AG09309 (cell line): ENCODE measurements around the gene SLC35B2.

Experiments used
- DNase-seq: peaks from one replicate; pipeline ENCODE4 v3.0.0-alpha.2; 2010; ENCODE audit warnings: low read depth
- H3K4me3 ChIP-seq: 2 replicates; pipeline ENCODE4 v1.5.1; 2011; ENCODE audit warnings: mild to moderate bottlenecking, low read depth, low read length, moderate library complexity; ENCODE audit not compliant: control insufficient read depth
- TF ChIP-seq, protein P1 (sequence below): IDR thresholded peaks from 2 replicates; pipeline ENCODE4 v1.5.1; 2011; ENCODE audit warnings: mild to moderate bottlenecking, low read depth, low read length, inconsistent platforms; ENCODE audit not compliant: insufficient read depth, control insufficient read depth; ENCODE audit errors: missing control alignments

Gene SLC35B2

DNA sequence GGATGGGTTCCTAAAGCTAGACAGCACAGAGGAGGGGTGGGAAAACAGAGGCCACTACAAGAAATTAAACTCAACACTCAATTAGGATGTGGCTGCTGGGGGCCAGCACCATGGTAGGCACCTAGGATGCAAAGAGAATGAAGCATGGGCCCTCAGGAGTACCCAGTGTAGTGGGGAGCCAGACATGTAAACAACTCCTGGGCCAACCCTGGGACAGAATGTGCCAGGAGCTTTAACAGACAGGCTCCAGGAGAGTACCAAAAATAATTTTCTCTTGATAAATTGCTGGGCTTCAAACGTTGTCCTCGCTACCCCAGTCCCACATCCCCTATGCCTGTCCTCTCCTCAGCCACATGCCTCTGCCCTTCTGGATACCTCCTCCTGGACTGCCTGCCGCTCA lies 14.6 kb upstream of the SLC35B2 start:
- no peak for DNase-seq
- TF ChIP-seq, protein P1, sequence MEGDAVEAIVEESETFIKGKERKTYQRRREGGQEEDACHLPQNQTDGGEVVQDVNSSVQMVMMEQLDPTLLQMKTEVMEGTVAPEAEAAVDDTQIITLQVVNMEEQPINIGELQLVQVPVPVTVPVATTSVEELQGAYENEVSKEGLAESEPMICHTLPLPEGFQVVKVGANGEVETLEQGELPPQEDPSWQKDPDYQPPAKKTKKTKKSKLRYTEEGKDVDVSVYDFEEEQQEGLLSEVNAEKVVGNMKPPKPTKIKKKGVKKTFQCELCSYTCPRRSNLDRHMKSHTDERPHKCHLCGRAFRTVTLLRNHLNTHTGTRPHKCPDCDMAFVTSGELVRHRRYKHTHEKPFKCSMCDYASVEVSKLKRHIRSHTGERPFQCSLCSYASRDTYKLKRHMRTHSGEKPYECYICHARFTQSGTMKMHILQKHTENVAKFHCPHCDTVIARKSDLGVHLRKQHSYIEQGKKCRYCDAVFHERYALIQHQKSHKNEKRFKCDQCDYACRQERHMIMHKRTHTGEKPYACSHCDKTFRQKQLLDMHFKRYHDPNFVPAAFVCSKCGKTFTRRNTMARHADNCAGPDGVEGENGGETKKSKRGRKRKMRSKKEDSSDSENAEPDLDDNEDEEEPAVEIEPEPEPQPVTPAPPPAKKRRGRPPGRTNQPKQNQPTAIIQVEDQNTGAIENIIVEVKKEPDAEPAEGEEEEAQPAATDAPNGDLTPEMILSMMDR = no peak
- H3K4me3 ChIP-seq = no peak overlapping the region

DNA sequence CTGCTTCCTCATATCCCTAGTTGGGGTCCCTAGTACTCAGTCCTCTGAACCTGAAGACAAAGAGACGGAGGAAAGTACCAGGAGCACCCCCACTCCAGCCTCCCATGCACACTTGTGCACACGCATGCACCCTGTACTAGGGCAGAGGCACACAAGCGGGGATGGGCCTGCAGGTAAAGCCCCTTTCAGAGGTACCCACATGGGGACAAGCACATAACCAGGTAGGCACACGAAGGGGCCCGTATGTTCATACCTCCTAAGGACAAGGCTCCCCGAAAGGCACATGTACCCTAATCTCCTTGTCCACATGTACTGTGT lies 14.0 kb upstream of the SLC35B2 start:
- TF ChIP-seq, protein P1 = no peak
- no peak for DNase-seq
- no peak overlapping the region for H3K4me3 ChIP-seq

DNA sequence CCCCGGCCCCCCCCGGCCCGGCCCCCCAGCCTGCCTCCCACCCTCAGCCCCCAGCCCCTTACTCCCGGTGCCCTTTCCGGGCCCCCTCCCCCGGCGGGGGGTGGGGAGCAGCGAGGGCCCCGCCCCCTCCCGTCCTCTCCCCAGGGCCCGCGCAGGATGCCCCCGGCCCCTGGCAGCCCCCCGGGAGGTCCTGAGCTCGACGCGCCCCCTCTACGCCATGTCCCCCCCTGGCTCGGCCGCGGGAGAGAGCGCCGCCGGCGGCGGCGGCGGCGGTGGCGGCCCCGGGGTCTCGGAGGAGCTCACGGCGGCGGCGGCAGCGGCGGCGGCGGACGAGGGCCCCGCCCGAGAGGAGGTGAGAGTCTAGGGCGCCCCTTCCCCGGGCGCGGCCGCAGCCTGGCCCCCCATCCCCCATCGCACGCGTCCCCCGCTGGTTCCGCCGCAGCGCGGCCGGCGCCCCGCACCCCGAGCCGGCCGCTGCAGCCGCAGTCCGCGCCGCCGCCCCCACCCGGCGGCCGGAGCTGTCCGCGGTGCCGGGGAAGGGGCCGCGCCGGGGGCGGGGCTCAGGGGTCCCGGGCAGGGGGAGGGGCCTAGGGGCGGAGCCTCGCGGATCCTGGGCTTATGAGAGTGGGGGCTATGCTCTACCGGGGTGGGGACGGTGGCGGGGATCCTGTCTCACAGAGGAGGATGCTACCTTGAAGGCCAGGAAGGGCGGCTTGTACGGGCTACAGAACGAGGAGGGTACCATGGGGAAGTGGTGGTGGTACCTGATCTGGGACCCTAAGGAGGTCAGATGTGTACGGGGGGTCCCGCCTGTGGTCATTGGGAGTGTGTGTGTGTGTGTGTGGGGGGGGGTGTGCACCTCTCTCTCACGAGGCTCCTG lies 13.4 kb upstream of the SLC35B2 start:
- TF ChIP-seq, protein P1 = no peak
- DNase-seq = no peak
- H3K4me3 ChIP-seq = no peak overlapping the region

DNA sequence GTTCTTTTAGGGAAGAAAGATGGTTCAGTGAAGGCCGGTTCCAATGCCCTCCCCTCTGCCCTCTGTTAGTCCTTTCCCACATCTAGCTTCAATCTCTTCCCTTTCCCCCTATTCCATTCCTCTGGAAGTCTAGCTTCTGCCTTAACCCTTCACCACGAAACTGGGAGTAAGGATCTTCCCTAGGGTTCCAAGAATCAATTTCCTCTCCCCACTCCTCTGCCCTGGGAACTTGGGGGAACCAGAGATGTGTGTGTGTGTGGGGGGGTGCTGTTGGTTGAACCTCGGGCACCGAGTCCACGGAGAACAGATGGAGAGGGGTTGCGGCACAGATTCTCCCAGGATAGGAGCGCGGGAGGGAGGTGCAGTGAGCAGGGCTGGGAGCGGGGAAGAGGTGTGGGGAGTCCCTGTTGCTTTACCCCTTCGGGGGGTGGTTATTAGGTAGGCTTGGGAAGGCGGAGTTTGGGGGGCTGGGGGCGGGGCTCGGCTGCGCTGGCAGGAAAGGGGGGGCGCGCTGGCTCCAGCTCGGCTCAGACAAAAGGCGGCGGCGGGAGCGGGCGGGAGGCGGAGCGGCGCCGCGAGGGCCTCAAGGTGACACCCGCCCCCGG lies 12.7 kb upstream of the SLC35B2 start, which contains the start of gene TMEM151B:
Gene TMEM151B (plus strand): TSS at position 530 of the 605 bp plus-strand sequence. CDS start 293 bp downstream, outside the sequence.
- TF ChIP-seq, protein P1 = no peak
- DNase-seq = no peak
- H3K4me3 ChIP-seq = no peak within 1 kb of the TSS

DNA sequence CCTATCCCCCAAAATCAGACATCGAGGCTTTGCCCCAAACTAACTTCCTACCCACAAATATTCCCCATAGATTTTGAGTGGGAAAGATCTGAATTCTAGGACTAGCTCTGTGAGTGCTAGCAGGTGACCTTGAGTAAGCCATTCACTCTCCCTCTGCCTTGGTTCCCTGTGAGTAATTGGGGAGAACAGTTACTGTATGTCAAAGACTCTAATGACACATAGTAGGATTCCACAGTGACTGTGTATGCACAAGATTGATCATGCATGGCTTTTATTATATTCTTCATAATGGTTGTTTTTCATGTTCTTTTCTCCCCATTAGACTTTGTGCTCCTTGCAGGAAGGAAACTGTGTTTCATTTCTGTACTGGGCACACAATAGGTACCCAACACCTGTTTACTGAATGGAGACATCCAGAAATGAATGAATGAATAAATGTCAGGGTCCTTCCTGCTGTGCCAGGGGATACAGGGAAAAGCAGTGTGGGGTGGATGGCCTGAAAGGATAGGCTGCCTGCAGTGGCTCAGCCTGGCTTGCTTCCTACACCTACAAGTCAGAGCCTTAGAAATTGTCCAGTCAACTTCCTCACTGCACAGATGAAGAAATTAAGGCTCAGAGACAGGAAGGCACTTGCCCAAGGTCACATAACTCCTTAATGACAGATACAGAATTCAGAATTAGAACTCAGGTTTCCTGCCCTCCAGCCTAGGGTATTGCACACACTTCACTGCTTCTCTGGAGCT lies 12.0 kb upstream of the SLC35B2 start:
- DNase-seq = no peak
- TF ChIP-seq, protein P1 = no peak

DNA sequence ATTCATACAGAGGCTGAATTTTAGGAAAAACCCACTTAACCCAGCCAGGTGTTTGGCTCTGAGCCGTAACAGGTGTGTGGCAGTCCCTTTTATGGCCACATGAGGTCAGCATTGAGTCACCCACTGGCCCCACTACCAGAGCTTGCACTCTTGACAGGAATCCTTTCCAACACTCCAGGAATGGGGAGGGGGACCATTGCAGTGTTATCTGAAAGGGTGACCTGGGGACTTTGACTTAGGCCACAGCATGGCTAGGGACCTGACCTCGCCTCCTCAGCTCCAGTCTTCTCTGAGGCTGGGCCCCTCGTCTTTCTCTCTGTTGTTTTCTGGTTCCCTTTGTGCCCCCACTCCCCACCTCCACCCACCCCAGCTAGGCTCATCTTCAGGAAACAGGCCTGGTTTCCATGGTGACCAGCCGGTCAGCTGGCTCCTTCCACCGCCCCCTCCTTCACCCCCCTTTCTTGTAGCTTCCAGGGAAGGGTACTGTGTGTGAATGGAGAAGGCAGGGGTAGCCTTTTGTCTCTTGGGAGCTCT lies 10.8 kb upstream of the SLC35B2 start:
- H3K4me3 ChIP-seq = no peak overlapping the region
- no peak for DNase-seq
- TF ChIP-seq, protein P1 = peak; percentile 94

More for the DNA sequence above, 12.0 kb upstream of the SLC35B2 start:
- no peak overlapping the region for H3K4me3 ChIP-seq
